GM19455 (cell line): ENCODE measurements around the gene ATP6V0A4.
"Not testable (repeated sequence)": the region's sequence is repeated elsewhere in the genome, so short reads cannot be mapped to it uniquely, and the experiment has no call there.

Experiments used
- ATAC-seq: cut with Tn5 transposase; IDR thresholded peaks from one replicate; pipeline ENCODE4 v1.9.1; 2021; ENCODE audit not compliant: unreplicated experiment

ATP6V0A4 gene

GRCh38 chr7:138752518-138753149, 45.4 kb downstream of the ATP6V0A4 start:
- peak; percentile 65 for ATAC-seq

DNA sequence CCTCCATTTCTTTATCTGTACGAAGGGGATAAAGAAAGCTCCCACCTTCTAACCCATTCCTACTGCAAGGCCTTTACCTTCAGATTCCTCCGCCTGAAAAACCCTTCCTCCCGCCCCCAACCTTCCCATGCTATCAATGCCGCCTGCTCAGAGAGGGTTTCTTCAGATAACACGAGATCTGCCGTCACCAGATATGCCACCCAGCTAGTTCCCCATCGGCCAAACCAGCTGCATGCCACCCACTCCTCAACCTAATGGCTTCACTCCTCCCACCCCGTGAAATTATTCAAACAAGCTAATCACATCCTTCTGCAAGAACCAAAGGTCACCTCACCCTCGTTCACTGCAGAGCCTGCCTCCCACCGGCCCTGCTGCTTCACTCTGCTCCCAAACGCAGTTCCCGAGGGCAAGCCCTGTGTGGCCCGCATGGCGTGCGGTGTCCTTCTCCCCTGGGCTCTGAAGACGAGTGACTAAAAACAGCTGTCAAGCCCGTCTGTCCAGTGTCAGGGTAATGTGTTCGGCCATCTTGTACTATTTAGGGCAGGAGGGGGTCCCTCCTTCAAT, 47.0 kb downstream of the ATP6V0A4 start:
- ATAC-seq = no peak

DNA sequence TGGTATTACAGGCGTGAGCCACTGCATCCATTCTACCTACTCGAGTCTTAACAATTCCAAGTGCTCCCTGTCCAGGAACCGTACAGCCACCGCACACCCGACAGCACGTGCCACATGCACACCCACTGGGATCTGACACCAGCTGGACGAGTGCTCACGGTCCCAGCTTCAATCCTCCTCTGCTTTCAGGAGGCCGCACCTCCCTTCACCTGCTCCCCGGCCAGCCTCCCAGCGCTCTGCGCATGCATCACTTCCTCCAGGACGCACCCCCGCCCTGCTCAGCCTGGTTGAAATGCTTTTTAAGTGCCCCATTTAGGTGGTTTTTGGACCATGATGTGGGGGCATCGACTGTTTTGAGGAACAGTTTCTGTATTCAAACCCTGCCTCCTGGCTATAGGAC, 47.5 kb downstream of the ATP6V0A4 start:
- no peak for ATAC-seq

GRCh38 chr7:138749960-138750359, 48.0 kb downstream of the ATP6V0A4 start:
- no peak for ATAC-seq

DNA sequence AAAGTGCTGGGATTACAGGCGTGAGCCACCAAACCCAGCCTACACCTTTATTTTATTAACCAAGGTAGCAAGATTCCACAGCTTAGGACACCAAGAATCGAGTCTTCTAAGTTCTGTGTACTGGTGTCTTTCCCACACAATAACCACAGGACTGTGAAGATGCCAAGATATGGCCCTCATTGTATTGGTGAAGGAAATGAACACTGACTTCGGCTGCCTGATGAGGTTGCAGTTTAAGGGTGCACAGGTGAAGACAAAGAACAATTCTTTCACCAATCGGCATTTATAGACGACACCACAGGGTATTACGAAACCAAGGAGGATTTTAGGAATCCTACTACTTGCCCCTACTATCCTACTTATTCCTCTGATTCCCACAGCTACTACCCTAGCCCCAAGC, 49.3 kb downstream of the ATP6V0A4 start:
- ATAC-seq = no peak

- ATAC-seq = no peak
Measured at GRCh38 chr7:138746073-138746472, 51.9 kb downstream of the ATP6V0A4 start.

DNA sequence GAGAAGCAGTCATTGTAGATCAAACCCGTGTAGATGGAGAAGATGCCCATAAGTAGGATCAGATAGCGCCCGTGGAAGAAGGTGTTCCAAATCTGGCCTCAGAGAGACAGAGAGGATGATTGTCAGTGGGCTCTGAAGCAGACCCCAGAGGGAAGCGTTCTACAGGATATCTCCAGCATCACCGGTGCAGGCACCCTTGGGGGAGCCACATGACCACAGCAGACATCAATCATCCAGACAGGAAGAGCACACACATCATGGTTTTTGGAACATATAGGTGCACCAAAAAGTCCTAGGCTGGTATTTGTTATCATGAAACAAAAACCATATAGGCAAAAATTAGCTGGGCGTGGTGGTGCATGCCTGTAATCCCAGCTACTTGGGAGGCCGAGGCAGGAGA, 52.8 kb downstream of the ATP6V0A4 start:
- ATAC-seq = no peak

GRCh38 chr7:138741453-138741735, 56.6 kb downstream of the ATP6V0A4 start:
- ATAC-seq = no peak

DNA sequence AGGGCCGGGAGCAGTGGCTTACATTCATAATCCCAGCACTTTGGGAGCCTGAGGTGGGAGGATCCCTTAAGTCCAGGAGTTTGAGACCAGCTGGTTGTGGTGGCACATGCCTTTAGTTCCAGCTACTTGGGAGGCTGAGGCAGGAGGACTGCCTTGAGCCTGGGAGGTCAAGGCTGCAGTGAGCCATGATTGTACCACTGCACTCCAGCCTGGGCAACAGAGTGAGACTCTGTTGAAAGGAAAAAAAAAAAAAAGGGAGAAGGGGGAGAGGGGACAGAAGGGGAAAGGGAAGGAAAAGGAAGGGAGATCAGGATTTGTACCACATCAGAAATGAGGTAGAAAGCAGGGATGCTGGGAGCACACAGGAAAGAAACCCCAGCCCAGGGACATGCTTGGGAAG, 58.1 kb downstream of the ATP6V0A4 start:
- ATAC-seq = no peak

- ATAC-seq = peak; percentile 91
Measured at GRCh38 chr7:138738551-138739335, 59.3 kb downstream of the ATP6V0A4 start.

DNA sequence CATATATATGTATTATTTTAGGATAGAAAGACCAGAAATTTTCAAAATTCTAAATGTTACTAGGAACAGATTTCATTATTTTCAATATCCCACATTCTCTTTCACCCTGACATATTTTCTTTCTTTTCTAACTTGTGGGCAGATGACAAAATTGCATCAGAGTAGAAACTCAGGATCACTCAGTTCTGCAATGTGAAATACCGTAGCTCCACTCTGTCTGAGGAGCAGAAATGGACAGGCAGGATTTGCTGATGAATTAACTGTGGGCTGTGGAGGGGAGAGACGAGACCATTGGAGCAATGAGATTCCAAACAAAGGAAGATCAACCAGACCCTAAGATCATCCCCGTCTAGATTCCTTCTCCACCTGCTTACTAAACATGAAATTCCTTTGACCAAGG, 59.9 kb downstream of the ATP6V0A4 start:
- ATAC-seq = no peak

- ATAC-seq = no peak
Measured at GRCh38 chr7:138735399-138735798, 62.6 kb downstream of the ATP6V0A4 start.

- ATAC-seq = not testable (repeated sequence)
Measured at GRCh38 chr7:138731733-138732132, 66.3 kb downstream of the ATP6V0A4 start.

DNA sequence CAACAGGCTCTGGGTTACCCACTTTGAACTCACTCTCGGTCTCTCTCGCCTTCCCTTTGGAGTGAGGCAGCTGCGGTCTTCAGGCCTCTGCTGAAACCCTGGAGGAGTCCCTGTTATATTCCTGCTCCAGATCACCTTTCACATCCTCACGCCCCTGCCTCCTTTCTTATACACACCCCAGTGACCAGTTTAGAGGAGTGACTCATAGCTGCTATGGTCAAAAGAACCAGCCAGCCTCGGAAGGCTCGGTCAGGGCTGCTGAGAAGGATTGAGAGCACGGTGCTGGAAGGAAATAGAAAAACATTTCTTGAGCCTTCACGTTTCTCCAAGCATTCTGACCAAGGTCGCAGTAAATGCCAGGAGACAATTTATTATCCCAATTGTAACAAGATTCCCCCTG, 68.6 kb downstream of the ATP6V0A4 start:
- no peak for ATAC-seq

DNA sequence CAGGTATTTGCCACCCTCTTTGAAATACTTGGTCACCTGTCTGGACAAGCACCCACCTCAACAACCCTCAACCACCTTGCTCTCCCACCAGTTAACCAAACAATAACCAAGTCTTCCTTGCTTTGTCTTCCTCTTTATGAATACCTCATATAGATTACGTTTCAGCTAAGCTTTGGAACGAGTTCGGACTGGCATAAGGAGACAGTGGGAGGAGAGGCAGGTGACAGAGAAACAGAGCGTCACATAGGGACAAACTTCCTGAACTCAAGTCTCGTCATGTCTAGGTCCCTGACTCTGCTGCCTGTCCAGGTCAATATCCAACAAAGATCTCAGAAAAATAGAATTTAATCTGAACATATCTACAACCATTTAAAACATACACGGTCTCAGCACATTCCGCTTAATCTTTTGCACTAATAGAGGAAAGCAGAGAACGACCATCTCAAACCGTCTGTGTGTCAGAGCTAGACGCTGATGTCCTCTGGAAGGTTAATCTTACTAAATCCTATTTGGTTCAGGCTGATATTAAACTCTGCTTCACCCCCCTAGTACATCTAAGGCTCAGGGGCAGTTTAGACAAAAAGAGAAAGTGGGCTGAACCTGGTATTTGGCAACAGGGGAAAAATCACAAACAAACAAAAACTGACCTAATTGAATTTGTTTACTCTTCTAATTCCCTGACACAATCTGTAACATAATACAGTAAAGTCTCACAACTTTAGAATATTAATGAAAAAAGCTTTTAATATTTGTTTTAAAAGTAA, 70.5 kb downstream of the ATP6V0A4 start:
- no peak for ATAC-seq

DNA sequence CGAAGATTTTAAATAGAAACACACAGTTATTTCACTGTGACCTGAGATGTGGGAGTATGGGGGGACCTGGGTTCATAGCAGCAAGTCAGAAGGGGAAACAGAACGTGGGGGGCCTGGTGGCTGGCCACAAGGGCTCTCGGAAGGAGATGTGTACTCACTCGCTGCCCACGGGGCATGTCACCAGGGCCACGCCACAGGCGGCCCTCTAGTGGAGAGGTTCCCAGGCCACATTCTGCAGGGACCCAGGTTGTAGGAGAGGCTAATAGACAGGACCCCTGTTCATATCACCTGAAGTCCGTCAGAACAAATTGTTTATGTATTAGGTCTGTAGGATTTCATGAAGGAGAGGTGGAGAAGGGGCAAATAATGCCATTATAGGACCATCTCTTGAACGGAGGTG, 71.7 kb downstream of the ATP6V0A4 start:
- no peak for ATAC-seq

- ATAC-seq = no peak
Measured at GRCh38 chr7:138720286-138720685, 77.7 kb downstream of the ATP6V0A4 start.

- no peak for ATAC-seq
Measured at GRCh38 chr7:138716889-138717288, 81.1 kb downstream of the ATP6V0A4 start.

DNA sequence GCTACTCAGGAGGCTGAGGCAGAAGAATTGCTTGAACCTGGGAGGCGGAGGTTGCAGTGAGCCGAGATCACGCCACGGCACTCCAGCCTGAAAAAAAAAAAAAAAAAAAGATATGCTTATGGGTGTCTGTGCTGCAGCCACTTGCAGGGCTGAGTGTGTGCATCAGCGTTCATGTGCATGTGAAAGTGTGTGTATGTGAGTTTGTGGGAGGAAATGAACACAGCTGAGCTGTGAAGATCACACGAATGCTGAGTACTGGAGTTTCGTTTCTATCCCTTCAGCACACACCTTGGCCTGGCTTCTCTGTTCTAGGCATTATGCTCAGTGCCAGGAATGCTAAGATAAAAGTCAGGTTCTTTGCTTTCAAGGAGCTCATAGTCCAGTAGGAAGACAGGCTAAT, 84.8 kb downstream of the ATP6V0A4 start:
- ATAC-seq = no peak

DNA sequence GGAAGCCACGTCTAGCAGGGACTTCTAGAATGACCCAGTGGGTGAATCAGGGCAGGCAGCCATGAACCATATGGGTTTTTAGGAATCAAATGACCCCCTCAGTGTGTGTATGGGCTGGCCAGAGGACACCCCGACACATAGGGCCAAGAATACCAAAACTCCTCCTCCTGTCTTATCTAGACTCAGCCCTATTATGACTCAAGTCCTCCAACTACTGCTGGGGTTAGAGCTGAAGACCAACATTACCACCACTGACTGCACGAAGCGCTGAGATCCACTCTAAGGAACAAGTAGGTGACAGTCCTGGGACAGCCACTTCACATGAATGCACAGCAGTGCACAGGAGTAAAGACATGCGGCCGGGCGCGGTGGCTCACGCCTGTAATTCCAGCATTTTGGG, 85.3 kb downstream of the ATP6V0A4 start:
- no peak for ATAC-seq

DNA sequence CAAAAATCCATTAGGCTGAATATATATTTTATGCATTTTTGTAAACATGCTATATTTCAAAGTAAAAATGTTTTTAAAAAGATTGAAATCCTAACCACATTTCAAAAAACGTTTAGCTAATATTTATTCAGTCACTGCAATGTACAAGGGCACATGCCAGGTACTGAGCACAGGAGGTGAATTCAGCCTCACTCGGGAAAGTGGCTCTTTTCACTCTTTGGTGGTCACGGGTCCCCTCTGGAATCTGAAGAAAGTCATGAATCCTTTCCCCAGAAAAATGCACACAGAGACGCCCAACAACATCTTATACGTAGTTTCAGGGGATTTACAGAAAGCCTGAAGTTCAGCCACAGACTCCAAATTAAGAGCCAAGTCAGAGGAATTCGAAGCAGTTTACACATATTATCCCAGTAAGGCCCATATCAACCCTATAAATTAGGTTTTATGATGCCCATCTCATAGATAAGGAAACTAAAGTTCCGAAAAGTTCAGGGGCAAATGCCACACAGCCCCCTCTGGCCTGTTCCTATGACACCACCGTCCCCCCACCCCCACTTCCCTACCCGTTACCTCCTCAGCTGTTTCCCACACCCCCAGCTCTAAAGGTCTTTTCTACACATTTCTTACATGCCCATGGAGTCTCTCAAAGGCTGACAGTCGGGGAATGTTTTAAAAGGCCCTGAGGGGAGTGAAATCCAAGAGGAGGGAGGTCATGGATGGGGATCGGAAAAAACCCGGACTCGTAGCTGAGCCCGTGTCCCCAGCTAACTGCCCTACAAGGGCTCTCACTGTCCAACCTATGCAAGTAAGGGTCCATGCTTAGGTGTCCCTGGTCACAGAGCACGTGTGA, 87.2 kb downstream of the ATP6V0A4 start:
- no peak for ATAC-seq
